Stomach (tissue), 4 donors: Measurements from ENCODE around the gene MTERF2.

Experiments used
- EP300 ChIP-seq: sonication (generic); formaldehyde crosslinking; IDR thresholded peaks from one replicate; pipeline ENCODE4 v1.6.1; 2017; ENCODE audit warnings: antibody characterized with exemption
- POLR2A ChIP-seq, 4 donors: fragments of 450-650 bp; IDR thresholded peaks; one replicate each; pipeline ENCODE4 v1.6.1; 2016; ENCODE audit warnings: antibody characterized with exemption in 4 of 4, control low read depth in 2 of 4, mild to moderate bottlenecking in 1 of 4, moderate library complexity in 1 of 4
- TF ChIP-seq, protein P1 (sequence below), 7 experiments: fragments of 450-650 bp in 4 of 7; fragments of 200-600 bp in 3 of 7; sonication (generic) in 3 of 7; IDR thresholded peaks; one replicate each; pipeline ENCODE4 v1.5.1; 2016 to 2019; ENCODE audit warnings: antibody characterized with exemption in 7 of 7, control low read depth in 2 of 7, mild to moderate bottlenecking in 1 of 7

DNA sequence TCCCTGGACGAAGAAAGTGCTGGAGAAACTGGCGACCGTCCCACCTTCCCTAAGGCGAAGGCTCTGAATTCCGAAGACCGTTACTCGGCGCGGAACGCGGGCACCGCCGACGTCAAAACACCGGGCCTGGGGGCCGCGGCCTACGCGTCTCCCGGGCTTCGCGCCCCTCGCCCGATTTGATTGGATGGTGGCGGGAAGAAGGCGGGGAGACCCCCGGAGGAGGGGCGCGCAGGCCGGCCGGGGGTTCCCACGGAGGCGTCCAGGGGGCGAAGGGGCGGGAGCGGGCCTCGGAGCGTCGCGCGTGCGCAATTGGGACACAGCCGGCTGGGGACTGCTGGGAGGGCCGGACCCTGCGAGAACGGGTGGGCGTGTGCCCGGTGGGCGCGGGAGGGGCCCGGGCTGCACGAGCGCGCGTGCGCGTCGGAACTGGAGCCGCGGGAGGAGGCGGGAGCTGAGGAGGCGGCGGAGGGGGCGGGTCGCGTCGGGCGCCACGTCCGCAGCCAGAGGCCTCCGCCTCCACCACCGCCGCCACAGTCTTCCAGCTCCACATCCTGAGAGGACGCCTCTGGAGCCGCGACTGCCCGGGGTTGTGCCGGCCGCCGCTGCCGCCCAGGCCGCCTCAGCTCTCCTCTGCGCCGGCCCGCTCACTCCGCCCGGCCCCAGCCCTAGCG, 31.4 kb downstream of the MTERF2 start, which contains the start of gene TMEM263:
- TF ChIP-seq, protein P1, sequence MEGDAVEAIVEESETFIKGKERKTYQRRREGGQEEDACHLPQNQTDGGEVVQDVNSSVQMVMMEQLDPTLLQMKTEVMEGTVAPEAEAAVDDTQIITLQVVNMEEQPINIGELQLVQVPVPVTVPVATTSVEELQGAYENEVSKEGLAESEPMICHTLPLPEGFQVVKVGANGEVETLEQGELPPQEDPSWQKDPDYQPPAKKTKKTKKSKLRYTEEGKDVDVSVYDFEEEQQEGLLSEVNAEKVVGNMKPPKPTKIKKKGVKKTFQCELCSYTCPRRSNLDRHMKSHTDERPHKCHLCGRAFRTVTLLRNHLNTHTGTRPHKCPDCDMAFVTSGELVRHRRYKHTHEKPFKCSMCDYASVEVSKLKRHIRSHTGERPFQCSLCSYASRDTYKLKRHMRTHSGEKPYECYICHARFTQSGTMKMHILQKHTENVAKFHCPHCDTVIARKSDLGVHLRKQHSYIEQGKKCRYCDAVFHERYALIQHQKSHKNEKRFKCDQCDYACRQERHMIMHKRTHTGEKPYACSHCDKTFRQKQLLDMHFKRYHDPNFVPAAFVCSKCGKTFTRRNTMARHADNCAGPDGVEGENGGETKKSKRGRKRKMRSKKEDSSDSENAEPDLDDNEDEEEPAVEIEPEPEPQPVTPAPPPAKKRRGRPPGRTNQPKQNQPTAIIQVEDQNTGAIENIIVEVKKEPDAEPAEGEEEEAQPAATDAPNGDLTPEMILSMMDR (IDR thresholded peaks at IDR 0.05): peak in 1 of 7 experiments; percentile 8
- TF ChIP-seq POLR2A (IDR thresholded peaks at IDR 0.05): peak in 1 of 4 donors; percentile 32
- TF ChIP-seq EP300: no peak
